ENCODE results near the gene IRF4. TPM values are rescaled to one million over a fixed set of nuclear protein-coding genes. Genes with fewer than 3 reads are reported as not detected.

The IRF4 gene
- total and polyA plus RNA-seq, 3 experiments from 2014 or later: 3.4 to 703 (median 700) TPM

GRCh38 chr6:439641-440167, 48.2 kb downstream of the IRF4 start:
- Histone ChIP-seq H3K4me1 (ENCODE audit: insufficient read depth, low read length) (peaks cover 10% of the 10 kb centered on the region), H3K36me3 (ENCODE audit: insufficient read depth, low read length) (no peaks in the 10 kb centered on the region), H3K27ac (ENCODE audit: low read depth, low read length) (no peak overlapping the region), H3K9me3 (ENCODE audit: low read length) (no peaks in the 10 kb centered on the region), H3K4me3 (ENCODE audit: low read length) (no peak overlapping the region), H3K27me3 (ENCODE audit: insufficient read depth, low read length, poor library complexity, severe bottlenecking) (no peaks in the 10 kb centered on the region)
- H3K4me1 Mint-ChIP-seq: peaks cover 4 to 13% (median 10%) of the 10 kb centered on the region in 3 donors
- H3K9me3 Mint-ChIP-seq: no peaks in the 10 kb centered on the region
- H3K4me3 Mint-ChIP-seq: no peak overlapping the region
- no peak for DNase-seq
- no peaks in the 10 kb centered on the region for H3K36me3 Mint-ChIP-seq
- no peak overlapping the region for H3K27ac Mint-ChIP-seq
- POLR2A ChIA-PET: no interaction called here
- H3K27me3 Mint-ChIP-seq: peaks cover 0 to 2% of the 10 kb centered on the region in 2 donors
- CTCF ChIA-PET: interaction anchor here (1.2 kb wide), 1 partner anchor 24 kb away, joined by 3 read pairs; no protein-coding TSS in a partner anchor

GRCh38 chr6:441126-441920, 49.8 kb downstream of the IRF4 start:
- Mint-ChIP-seq H3K9me3 (no peaks in the 10 kb centered on the region), H3K36me3 (no peaks in the 10 kb centered on the region), H3K27ac (no peak overlapping the region), H3K4me3 (no peak overlapping the region), H3K27me3 (peaks cover 0 to 2% of the 10 kb centered on the region in 2 donors), H3K4me1 (peaks cover 17 to 24% (median 21%) of the 10 kb centered on the region in 3 donors)
- no peaks in the 10 kb centered on the region for H3K9me3 ChIP-seq (ENCODE audit: low read length)
- DNase-seq: no peak
- no peak overlapping the region for H3K4me3 ChIP-seq (ENCODE audit: low read length)
- peaks cover 26% of the 10 kb centered on the region for H3K4me1 ChIP-seq (ENCODE audit: insufficient read depth, low read length)
- ChIA-PET CTCF (interaction anchor here (1.5 kb wide), 1 partner anchor 38 kb away, joined by 4 read pairs; no protein-coding TSS in a partner anchor), POLR2A (no interaction called here)
- H3K36me3 ChIP-seq (ENCODE audit: insufficient read depth, low read length): no peaks in the 10 kb centered on the region
- no peaks in the 10 kb centered on the region for H3K27me3 ChIP-seq (ENCODE audit: insufficient read depth, low read length, poor library complexity, severe bottlenecking)
- H3K27ac ChIP-seq (ENCODE audit: low read depth, low read length): no peak overlapping the region

- no peaks in the 10 kb centered on the region for H3K36me3 ChIP-seq (ENCODE audit: insufficient read depth, low read length)
- no peak overlapping the region for H3K27ac Mint-ChIP-seq
- no peaks in the 10 kb centered on the region for H3K9me3 Mint-ChIP-seq
- H3K4me3 ChIP-seq (ENCODE audit: low read length): no peak overlapping the region
- peaks cover 0 to 2% of the 10 kb centered on the region in 2 donors for H3K27me3 Mint-ChIP-seq
- CTCF ChIA-PET: interaction anchor here (1.0 kb wide), 1 partner anchor 49 kb away, joined by 3 read pairs; no protein-coding TSS in a partner anchor
- H3K27ac ChIP-seq (ENCODE audit: low read depth, low read length): no peak overlapping the region
- no peak overlapping the region for H3K4me3 Mint-ChIP-seq
- peaks cover 37 to 47% (median 45%) of the 10 kb centered on the region in 3 donors for H3K4me1 Mint-ChIP-seq
- POLR2A ChIA-PET: no interaction called here
- H3K36me3 Mint-ChIP-seq: no peaks in the 10 kb centered on the region
- no peaks in the 10 kb centered on the region for H3K9me3 ChIP-seq (ENCODE audit: low read length)
- no peak for DNase-seq
- peaks cover 48% of the 10 kb centered on the region for H3K4me1 ChIP-seq (ENCODE audit: insufficient read depth, low read length)
- no peaks in the 10 kb centered on the region for H3K27me3 ChIP-seq (ENCODE audit: insufficient read depth, low read length, poor library complexity, severe bottlenecking)
Measured at GRCh38 chr6:443621-444159, 52.1 kb downstream of the IRF4 start.

- H3K9me3 ChIP-seq (ENCODE audit: low read length): no peaks in the 10 kb centered on the region
- peaks cover 37 to 48% (median 46%) of the 10 kb centered on the region in 3 donors for H3K4me1 Mint-ChIP-seq
- POLR2A ChIA-PET: no interaction called here
Measured at GRCh38 chr6:444653-445275, 53.2 kb downstream of the IRF4 start.

GRCh38 chr6:445571-446417, 54.2 kb downstream of the IRF4 start:
- Mint-ChIP-seq H3K4me1 (peaks cover 37 to 48% (median 46%) of the 10 kb centered on the region in 3 donors), H3K27me3 (peaks cover 0 to 2% of the 10 kb centered on the region in 2 donors), H3K9me3 (no peaks in the 10 kb centered on the region), H3K36me3 (no peaks in the 10 kb centered on the region), H3K4me3 (peak overlapping the region in 6 of 7 donors; percentile 62 to 88 (median 80)), H3K27ac (peak overlapping the region; percentile 22 to 96 (median 89))
- Histone ChIP-seq H3K9me3 (ENCODE audit: low read length) (no peaks in the 10 kb centered on the region), H3K27ac (ENCODE audit: low read depth, low read length) (no peak overlapping the region), H3K36me3 (ENCODE audit: insufficient read depth, low read length) (no peaks in the 10 kb centered on the region), H3K4me3 (ENCODE audit: low read length) (no peak overlapping the region), H3K27me3 (ENCODE audit: insufficient read depth, low read length, poor library complexity, severe bottlenecking) (no peaks in the 10 kb centered on the region), H3K4me1 (ENCODE audit: insufficient read depth, low read length) (peaks cover 48% of the 10 kb centered on the region)
- ChIA-PET POLR2A (interaction anchor here (0.7 to 1.5 kb wide), 2 partner anchors 29 to 55 kb away, joined by 3 to 4 read pairs; partner anchors contain the start of gene IRF4), CTCF (interaction anchor here (0.6 to 3.0 kb wide), 6 partner anchors 9 to 257 kb away, joined by 3 to 8 read pairs (median 3); no protein-coding TSS in a partner anchor)
- DNase-seq: no peak

More at GRCh38 chr6:444653-445275, 53.2 kb downstream of the IRF4 start:
- H3K36me3 Mint-ChIP-seq: no peaks in the 10 kb centered on the region
- H3K9me3 Mint-ChIP-seq: no peaks in the 10 kb centered on the region
- Histone ChIP-seq H3K4me3 (ENCODE audit: low read length) (no peak overlapping the region), H3K27me3 (ENCODE audit: insufficient read depth, low read length, poor library complexity, severe bottlenecking) (no peaks in the 10 kb centered on the region), H3K27ac (ENCODE audit: low read depth, low read length) (no peak overlapping the region), H3K36me3 (ENCODE audit: insufficient read depth, low read length) (no peaks in the 10 kb centered on the region), H3K4me1 (ENCODE audit: insufficient read depth, low read length) (peaks cover 48% of the 10 kb centered on the region)
- DNase-seq: peak in 3 of 5 donors; percentile 50 to 70 (median 67)
- peaks cover 0 to 2% of the 10 kb centered on the region in 2 donors for H3K27me3 Mint-ChIP-seq
- H3K4me3 Mint-ChIP-seq: peak overlapping the region; percentile 17 to 81 (median 66)
- H3K27ac Mint-ChIP-seq: peak overlapping the region in 6 of 8 donors; percentile 17 to 90 (median 71)
- CTCF ChIA-PET: interaction anchor here (0.9 to 3.0 kb wide), 4 partner anchors 8 to 58 kb away, joined by 3 to 8 read pairs (median 4); no protein-coding TSS in a partner anchor

- Histone ChIP-seq H3K4me3 (ENCODE audit: low read length) (peak overlapping the region; percentile 43), H3K27ac (ENCODE audit: low read depth, low read length) (peak overlapping the region; percentile 51)
- peaks cover 37 to 48% (median 46%) of the 10 kb centered on the region in 3 donors for H3K4me1 Mint-ChIP-seq
Measured at GRCh38 chr6:446418-447366, 55.1 kb downstream of the IRF4 start.

More at GRCh38 chr6:446418-447366, 55.1 kb downstream of the IRF4 start:
- Mint-ChIP-seq H3K27me3 (peaks cover 0 to 2% of the 10 kb centered on the region in 2 donors), H3K36me3 (no peaks in the 10 kb centered on the region), H3K27ac (peak overlapping the region; percentile 22 to 91 (median 88)), H3K4me3 (peak overlapping the region; percentile 79 to 84 (median 81)), H3K9me3 (no peaks in the 10 kb centered on the region)
- Histone ChIP-seq H3K36me3 (ENCODE audit: insufficient read depth, low read length) (no peaks in the 10 kb centered on the region), H3K4me1 (ENCODE audit: insufficient read depth, low read length) (peaks cover 48% of the 10 kb centered on the region), H3K27me3 (ENCODE audit: insufficient read depth, low read length, poor library complexity, severe bottlenecking) (no peaks in the 10 kb centered on the region), H3K9me3 (ENCODE audit: low read length) (no peaks in the 10 kb centered on the region)
- DNase-seq: peak; percentile 56 to 87 (median 63)
- ChIA-PET CTCF (interaction anchor here (1.0 to 3.0 kb wide), 4 partner anchors 13 to 56 kb away, joined by 3 to 8 read pairs (median 4); partner anchors contain the start of gene IRF4), POLR2A (interaction anchor here (0.7 to 1.5 kb wide), 2 partner anchors 28 to 56 kb away, joined by 3 to 4 read pairs; partner anchors contain the start of gene IRF4)

Measured in CD8-positive, alpha-beta memory T cell (primary cell).